Fibroblast of gingiva (primary cell): ENCODE data around the gene KRTAP4-5.
A peak's percentile ranks its signal among the peaks of the same experiment; 100 is the strongest.
"Not testable (repeated sequence)": the region's sequence is repeated elsewhere in the genome, so short reads cannot be mapped to it uniquely, and the experiment has no call there.

ENCODE experiments used
- DNase-seq: peaks from one replicate; pipeline ENCODE4 v3.0.0-alpha.2; 2011; ENCODE audit warnings: low read depth

Gene KRTAP4-5

GRCh38 chr17:41149652-41149985, at the start of gene KRTAP4-5:
KRTAP4-5 (minus strand) TSS chr17:41149825; CDS start chr17:41149767, 58 bp downstream.
- DNase-seq = no peak

- no peak for DNase-seq
Measured at GRCh38 chr17:41196068-41196467, 46.4 kb upstream of the KRTAP4-5 start.

- DNase-seq = no peak
Measured at GRCh38 chr17:41190328-41190727, 40.7 kb upstream of the KRTAP4-5 start.

- not testable (repeated sequence) for DNase-seq
Measured at GRCh38 chr17:41189837-41190318, 40.3 kb upstream of the KRTAP4-5 start, which contains the start of gene KRTAP9-1. KRTAP9-1 (plus strand) TSS chr17:41189887; CDS start chr17:41189887, 0 bp downstream.

- no peak for DNase-seq
Measured at GRCh38 chr17:41186872-41187271, 37.2 kb upstream of the KRTAP4-5 start.

GRCh38 chr17:41185001-41185400, 35.4 kb upstream of the KRTAP4-5 start:
- DNase-seq = no peak

GRCh38 chr17:41184480-41184961, 34.9 kb upstream of the KRTAP4-5 start, which contains the start of gene KRTAP4-1:
KRTAP4-1 (minus strand) TSS chr17:41184911; CDS start chr17:41184854, 57 bp downstream.
- no peak for DNase-seq

- DNase-seq = peak; percentile 39
Measured at GRCh38 chr17:41178843-41179616, 29.4 kb upstream of the KRTAP4-5 start.

- no peak for DNase-seq
Measured at GRCh38 chr17:41178341-41178740, 28.7 kb upstream of the KRTAP4-5 start.

GRCh38 chr17:41177727-41178271, 28.2 kb upstream of the KRTAP4-5 start, which contains the start of gene KRTAP4-2:
KRTAP4-2 (minus strand) TSS chr17:41178221; CDS start chr17:41178164, 57 bp downstream.
- no peak for DNase-seq

- no peak for DNase-seq
Measured at GRCh38 chr17:41176744-41177387, 27.2 kb upstream of the KRTAP4-5 start.

GRCh38 chr17:41171886-41172285, 22.3 kb upstream of the KRTAP4-5 start:
- DNase-seq = peak; percentile 45

GRCh38 chr17:41168121-41168520, 18.5 kb upstream of the KRTAP4-5 start, which contains the start of gene KRTAP4-3:
KRTAP4-3 (minus strand) TSS chr17:41168221; CDS start chr17:41168172, 49 bp downstream.
- DNase-seq = no peak

GRCh38 chr17:41167561-41167960, 17.9 kb upstream of the KRTAP4-5 start:
- DNase-seq = no peak

GRCh38 chr17:41163828-41164227, 14.2 kb upstream of the KRTAP4-5 start:
- no peak for DNase-seq

- DNase-seq = no peak
Measured at GRCh38 chr17:41160648-41161047, 11.0 kb upstream of the KRTAP4-5 start, which contains the start of gene KRTAP4-4. KRTAP4-4 (minus strand) TSS chr17:41160748; CDS start chr17:41160691, 57 bp downstream.

GRCh38 chr17:41160190-41160589, 10.6 kb upstream of the KRTAP4-5 start:
- not testable (repeated sequence) for DNase-seq

- DNase-seq = no peak
Measured at GRCh38 chr17:41153856-41154255, 4.2 kb upstream of the KRTAP4-5 start.

- no peak for DNase-seq
Measured at GRCh38 chr17:41151525-41151924, 1.9 kb upstream of the KRTAP4-5 start.

GRCh38 chr17:41150026-41150425, 401 bp upstream of the KRTAP4-5 start:
- DNase-seq = no peak

- DNase-seq = not testable (repeated sequence)
Measured at GRCh38 chr17:41148971-41149651, 514 bp downstream of the KRTAP4-5 start.
